HCT116 (cell line): ENCODE measurements around the gene ABCC1.

Experiments
- CEBPB ChIP-seq: IDR thresholded peaks from 2 replicates; pipeline ENCODE4 v1.6.1; 2012; ENCODE audit warnings: low read depth
- SIN3A ChIP-seq: IDR thresholded peaks from 2 replicates; pipeline ENCODE4 v1.6.1; 2012; ENCODE audit warnings: low read depth
- TF ChIP-seq, protein P1 (sequence below), 3 experiments: fragments of 200-600 bp in 1 of 3; sonication (generic) in 1 of 3; IDR thresholded peaks in 2 of 3; conservative IDR thresholded peaks in 1 of 3; 2 replicates each; pipeline ENCODE4 v1.5.1; 2012 to 2017; ENCODE audit warnings: low read depth in 2 of 3, low read length in 2 of 3, antibody characterized with exemption in 1 of 3, borderline replicate concordance in 1 of 3, control low read depth in 1 of 3, mild to moderate bottlenecking in 1 of 3, mixed read lengths in 1 of 3, mixed run types in 1 of 3, moderate library complexity in 1 of 3; ENCODE audit not compliant: insufficient read depth in 1 of 3

- TF ChIP-seq, protein P1, sequence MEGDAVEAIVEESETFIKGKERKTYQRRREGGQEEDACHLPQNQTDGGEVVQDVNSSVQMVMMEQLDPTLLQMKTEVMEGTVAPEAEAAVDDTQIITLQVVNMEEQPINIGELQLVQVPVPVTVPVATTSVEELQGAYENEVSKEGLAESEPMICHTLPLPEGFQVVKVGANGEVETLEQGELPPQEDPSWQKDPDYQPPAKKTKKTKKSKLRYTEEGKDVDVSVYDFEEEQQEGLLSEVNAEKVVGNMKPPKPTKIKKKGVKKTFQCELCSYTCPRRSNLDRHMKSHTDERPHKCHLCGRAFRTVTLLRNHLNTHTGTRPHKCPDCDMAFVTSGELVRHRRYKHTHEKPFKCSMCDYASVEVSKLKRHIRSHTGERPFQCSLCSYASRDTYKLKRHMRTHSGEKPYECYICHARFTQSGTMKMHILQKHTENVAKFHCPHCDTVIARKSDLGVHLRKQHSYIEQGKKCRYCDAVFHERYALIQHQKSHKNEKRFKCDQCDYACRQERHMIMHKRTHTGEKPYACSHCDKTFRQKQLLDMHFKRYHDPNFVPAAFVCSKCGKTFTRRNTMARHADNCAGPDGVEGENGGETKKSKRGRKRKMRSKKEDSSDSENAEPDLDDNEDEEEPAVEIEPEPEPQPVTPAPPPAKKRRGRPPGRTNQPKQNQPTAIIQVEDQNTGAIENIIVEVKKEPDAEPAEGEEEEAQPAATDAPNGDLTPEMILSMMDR (IDR thresholded peaks at IDR 0.05 in 2 of 3, conservative IDR thresholded peaks at IDR 0.05 in 1 of 3; ENCODE audit: borderline replicate concordance in 1 of 3, insufficient read depth in 1 of 3, low read depth in 2 of 3, low read length in 2 of 3): no peak
- TF ChIP-seq CEBPB (no peak), SIN3A (no peak)
Measured at GRCh38 chr16:15970743-15971439, 21.5 kb downstream of the ABCC1 start.
